HL-60 (cell line): ENCODE measurements around the gene ATP8A2.

Source experiments
- DNase-seq, 2 experiments: peaks; one replicate each; pipeline ENCODE4 v3.0.0-alpha.2; 2010 to 2020; ENCODE audit warnings: low read depth in 1 of 2, low spot score in 1 of 2
- H3K27ac ChIP-seq: fragments of 250-450 bp; sonication (Bioruptor Pico); replicated peaks from 2 replicates; pipeline ENCODE4 v1.5.1; 2020; ENCODE audit warnings: mild to moderate bottlenecking, moderate library complexity
- H3K27me3 ChIP-seq: fragments of 250-450 bp; sonication (Bioruptor Pico); 2 replicates; pipeline ENCODE4 v1.5.1; 2021; ENCODE audit warnings: mild to moderate bottlenecking, moderate library complexity; ENCODE audit not compliant: insufficient read depth, poor library complexity, severe bottlenecking
- H3K4me3 ChIP-seq: replicated peaks from 2 replicates; pipeline ENCODE4 v1.5.1; 2011; ENCODE audit warnings: mild to moderate bottlenecking, control low read depth, low read length; ENCODE audit not compliant: insufficient read depth
- GABPA ChIP-seq: IDR thresholded peaks from 2 replicates; pipeline ENCODE4 v1.6.1; 2012; ENCODE audit warnings: low read depth
- POLR2AphosphoS5 ChIP-seq: IDR thresholded peaks from 2 replicates; pipeline ENCODE4 v1.6.1; 2012; ENCODE audit warnings: low read depth
- SPI1 ChIP-seq: IDR thresholded peaks from 2 replicates; pipeline ENCODE4 v1.6.1; 2012; ENCODE audit warnings: low read depth, mild to moderate bottlenecking, borderline replicate concordance
- TF ChIP-seq, protein P1 (sequence below): IDR thresholded peaks from one replicate; pipeline ENCODE4 v1.5.1; 2011; ENCODE audit warnings: low read length, control low read depth, inconsistent platforms; ENCODE audit not compliant: insufficient read depth
- TF ChIP-seq, protein P2 (sequence below): IDR thresholded peaks from 2 replicates; pipeline ENCODE4 v1.6.1; 2012; ENCODE audit warnings: low read depth; ENCODE audit not compliant: insufficient replicate concordance

ATP8A2 gene

DNA sequence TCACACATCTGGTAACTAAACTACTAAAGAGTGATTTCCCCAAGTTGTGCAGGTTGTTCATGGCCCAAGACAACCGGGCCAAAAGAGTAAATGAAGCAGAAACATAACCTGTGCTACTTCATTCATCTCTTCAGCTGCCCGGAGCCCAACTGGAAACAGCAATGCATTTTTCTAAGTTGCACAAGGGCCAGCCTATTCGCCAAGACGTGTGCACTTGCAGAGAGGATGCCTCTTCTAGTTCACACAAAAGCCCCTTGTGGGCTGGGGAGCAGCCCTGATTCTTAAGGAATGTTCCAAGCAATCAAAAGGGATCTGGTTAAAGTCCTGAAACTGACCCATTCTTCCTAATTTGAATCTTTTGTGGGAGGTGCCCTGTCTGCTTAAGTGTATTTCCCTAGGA is 404.2 kb downstream of the ATP8A2 start:
- TF ChIP-seq, protein P1, sequence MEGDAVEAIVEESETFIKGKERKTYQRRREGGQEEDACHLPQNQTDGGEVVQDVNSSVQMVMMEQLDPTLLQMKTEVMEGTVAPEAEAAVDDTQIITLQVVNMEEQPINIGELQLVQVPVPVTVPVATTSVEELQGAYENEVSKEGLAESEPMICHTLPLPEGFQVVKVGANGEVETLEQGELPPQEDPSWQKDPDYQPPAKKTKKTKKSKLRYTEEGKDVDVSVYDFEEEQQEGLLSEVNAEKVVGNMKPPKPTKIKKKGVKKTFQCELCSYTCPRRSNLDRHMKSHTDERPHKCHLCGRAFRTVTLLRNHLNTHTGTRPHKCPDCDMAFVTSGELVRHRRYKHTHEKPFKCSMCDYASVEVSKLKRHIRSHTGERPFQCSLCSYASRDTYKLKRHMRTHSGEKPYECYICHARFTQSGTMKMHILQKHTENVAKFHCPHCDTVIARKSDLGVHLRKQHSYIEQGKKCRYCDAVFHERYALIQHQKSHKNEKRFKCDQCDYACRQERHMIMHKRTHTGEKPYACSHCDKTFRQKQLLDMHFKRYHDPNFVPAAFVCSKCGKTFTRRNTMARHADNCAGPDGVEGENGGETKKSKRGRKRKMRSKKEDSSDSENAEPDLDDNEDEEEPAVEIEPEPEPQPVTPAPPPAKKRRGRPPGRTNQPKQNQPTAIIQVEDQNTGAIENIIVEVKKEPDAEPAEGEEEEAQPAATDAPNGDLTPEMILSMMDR = no peak
- TF ChIP-seq POLR2AphosphoS5 = no peak
- no peak for TF ChIP-seq GABPA
- TF ChIP-seq, protein P2, sequence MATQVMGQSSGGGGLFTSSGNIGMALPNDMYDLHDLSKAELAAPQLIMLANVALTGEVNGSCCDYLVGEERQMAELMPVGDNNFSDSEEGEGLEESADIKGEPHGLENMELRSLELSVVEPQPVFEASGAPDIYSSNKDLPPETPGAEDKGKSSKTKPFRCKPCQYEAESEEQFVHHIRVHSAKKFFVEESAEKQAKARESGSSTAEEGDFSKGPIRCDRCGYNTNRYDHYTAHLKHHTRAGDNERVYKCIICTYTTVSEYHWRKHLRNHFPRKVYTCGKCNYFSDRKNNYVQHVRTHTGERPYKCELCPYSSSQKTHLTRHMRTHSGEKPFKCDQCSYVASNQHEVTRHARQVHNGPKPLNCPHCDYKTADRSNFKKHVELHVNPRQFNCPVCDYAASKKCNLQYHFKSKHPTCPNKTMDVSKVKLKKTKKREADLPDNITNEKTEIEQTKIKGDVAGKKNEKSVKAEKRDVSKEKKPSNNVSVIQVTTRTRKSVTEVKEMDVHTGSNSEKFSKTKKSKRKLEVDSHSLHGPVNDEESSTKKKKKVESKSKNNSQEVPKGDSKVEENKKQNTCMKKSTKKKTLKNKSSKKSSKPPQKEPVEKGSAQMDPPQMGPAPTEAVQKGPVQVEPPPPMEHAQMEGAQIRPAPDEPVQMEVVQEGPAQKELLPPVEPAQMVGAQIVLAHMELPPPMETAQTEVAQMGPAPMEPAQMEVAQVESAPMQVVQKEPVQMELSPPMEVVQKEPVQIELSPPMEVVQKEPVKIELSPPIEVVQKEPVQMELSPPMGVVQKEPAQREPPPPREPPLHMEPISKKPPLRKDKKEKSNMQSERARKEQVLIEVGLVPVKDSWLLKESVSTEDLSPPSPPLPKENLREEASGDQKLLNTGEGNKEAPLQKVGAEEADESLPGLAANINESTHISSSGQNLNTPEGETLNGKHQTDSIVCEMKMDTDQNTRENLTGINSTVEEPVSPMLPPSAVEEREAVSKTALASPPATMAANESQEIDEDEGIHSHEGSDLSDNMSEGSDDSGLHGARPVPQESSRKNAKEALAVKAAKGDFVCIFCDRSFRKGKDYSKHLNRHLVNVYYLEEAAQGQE = no peak
- TF ChIP-seq SPI1 = no peak
- Histone ChIP-seq H3K27me3 (no peaks in the 10 kb centered on the region), H3K27ac (no peak overlapping the region), H3K4me3 (no peak overlapping the region)
- DNase-seq = no peak

DNA sequence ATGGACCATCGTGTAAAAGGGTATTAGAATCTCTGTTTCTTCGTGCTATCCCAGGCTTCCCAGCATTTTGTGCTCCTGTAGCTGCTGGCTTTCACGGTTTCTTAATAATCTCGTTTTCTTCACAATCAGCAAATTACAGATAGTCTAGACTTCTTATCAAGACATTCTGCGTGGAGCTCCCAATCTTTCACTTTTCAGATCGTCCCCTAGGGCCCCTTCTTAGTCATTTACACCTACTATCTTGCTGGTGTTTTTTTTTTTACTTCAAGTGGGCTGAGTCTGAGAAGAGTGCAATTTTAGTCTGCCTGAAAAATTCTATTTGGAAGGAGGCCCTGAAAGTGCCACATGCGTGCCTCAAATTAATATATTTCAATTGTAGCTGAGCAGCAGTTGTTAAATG is 404.9 kb downstream of the ATP8A2 start:
- DNase-seq = no peak
- no peaks in the 10 kb centered on the region for H3K27me3 ChIP-seq
- no peak overlapping the region for H3K4me3 ChIP-seq
- H3K27ac ChIP-seq = no peak overlapping the region
- TF ChIP-seq SPI1 (no peak), GABPA (no peak), POLR2AphosphoS5 (no peak)
- TF ChIP-seq, protein P2 = no peak
- TF ChIP-seq, protein P1 = no peak

GRCh38 chr13:25777509-25777908 is 405.7 kb downstream of the ATP8A2 start:
- Histone ChIP-seq H3K27ac (no peak overlapping the region), H3K27me3 (no peaks in the 10 kb centered on the region), H3K4me3 (no peak overlapping the region)
- TF ChIP-seq, protein P1 = no peak
- TF ChIP-seq, protein P2 = no peak
- TF ChIP-seq POLR2AphosphoS5 = no peak
- no peak for TF ChIP-seq GABPA
- TF ChIP-seq SPI1 = no peak
- no peak for DNase-seq
